Urinary bladder (tissue), 4 donors: Measurements from ENCODE around the gene PCDHGB4. TPM values are rescaled to one million over a fixed set of nuclear protein-coding genes. Genes with fewer than 3 reads are reported as not detected.

Experiments used
- DNase-seq: peaks from one replicate; pipeline ENCODE4 v3.0.0-alpha.2; 2015; ENCODE audit errors: extremely low spot score
- H3K27ac ChIP-seq: one replicate; pipeline ENCODE4 v1.5.1; 2013; ENCODE audit warnings: low read depth, mild to moderate bottlenecking, moderate library complexity
- H3K36me3 ChIP-seq: one replicate; pipeline ENCODE4 v1.6.1; 2013; ENCODE audit warnings: mild to moderate bottlenecking, moderate library complexity; ENCODE audit not compliant: insufficient read depth
- H3K4me1 ChIP-seq: one replicate; pipeline ENCODE4 v1.6.1; 2013; ENCODE audit warnings: mild to moderate bottlenecking, moderate library complexity; ENCODE audit not compliant: insufficient read depth
- H3K4me3 ChIP-seq: one replicate; pipeline ENCODE4 v1.5.1; 2013; ENCODE audit warnings: low read depth, low read length
- WGBS: extraction: QIAGEN DNeasy Blood & Tissue Kit; methylation state at CpG from one replicate; pipeline ENCODE4 v1.1.7; 2013; 5-methylcytosine and 5-hydroxymethylcytosine counted together
- polyA plus RNA-seq: library from polyadenylated mRNA; stranded (reverse); fragments of 200-250 nt; gene quantifications from one replicate; pipeline ENCODE4 v1.2.3, GENCODE V29; 2013
- total RNA-seq: library from RNA; depleted of rRNA; stranded (reverse); fragments of >200 nt; gene quantifications from one replicate; pipeline ENCODE4 v1.2.3, GENCODE V29; 2014
- donor health status: healthy with polysubstance abuse.
- donor health status: healthy.

The PCDHGB4 gene
- total and polyA plus RNA-seq, 2 donors = 2.4 to 11.7 TPM

DNA sequence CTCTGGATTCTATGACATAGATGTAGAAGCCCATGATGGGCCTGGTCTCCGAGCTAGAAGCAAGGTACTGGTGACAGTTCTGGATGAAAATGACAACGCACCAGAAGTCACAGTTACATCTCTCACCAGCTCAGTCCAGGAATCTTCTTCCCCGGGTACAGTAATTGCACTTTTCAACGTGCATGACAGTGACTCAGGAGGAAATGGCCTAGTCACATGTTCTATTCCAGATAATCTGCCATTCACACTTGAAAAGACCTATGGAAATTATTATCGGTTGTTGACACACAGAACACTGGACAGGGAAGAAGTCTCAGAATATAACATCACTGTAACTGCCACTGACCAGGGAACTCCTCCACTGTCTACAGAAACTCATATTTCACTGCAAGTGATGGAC lies 31.4 kb upstream of the PCDHGB4 start:
- no peak overlapping the region for H3K4me3 ChIP-seq
- no peaks in the 10 kb centered on the region for H3K4me1 ChIP-seq
- H3K27ac ChIP-seq = no peak overlapping the region
- no peaks in the 10 kb centered on the region for H3K36me3 ChIP-seq
- 75% methylated on average over 5 of the region's 5 CpGs for WGBS
- DNase-seq = no peak

DNA sequence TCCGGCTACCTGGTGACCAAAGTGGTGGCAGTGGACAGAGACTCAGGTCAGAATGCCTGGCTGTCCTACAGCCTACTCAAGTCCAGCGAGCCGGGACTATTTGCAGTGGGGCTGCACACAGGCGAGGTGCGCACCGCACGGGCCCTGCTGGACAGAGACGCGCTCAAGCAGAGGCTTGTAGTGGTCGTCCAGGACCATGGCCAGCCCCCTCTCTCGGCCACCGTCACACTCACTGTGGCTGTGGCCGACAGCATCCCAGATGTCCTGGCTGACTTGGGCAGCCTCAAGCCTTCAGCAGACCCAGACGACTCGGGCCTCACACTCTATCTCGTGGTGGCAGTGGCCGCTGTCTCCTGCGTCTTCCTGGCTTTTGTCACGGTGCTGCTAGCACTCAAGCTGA lies 30.5 kb upstream of the PCDHGB4 start:
- H3K27ac ChIP-seq = no peak overlapping the region
- 49% methylated on average over 19 of the region's 19 CpGs for WGBS
- DNase-seq = no peak
- no peaks in the 10 kb centered on the region for H3K4me1 ChIP-seq
- H3K36me3 ChIP-seq = no peaks in the 10 kb centered on the region
- H3K4me3 ChIP-seq = no peak overlapping the region

DNA sequence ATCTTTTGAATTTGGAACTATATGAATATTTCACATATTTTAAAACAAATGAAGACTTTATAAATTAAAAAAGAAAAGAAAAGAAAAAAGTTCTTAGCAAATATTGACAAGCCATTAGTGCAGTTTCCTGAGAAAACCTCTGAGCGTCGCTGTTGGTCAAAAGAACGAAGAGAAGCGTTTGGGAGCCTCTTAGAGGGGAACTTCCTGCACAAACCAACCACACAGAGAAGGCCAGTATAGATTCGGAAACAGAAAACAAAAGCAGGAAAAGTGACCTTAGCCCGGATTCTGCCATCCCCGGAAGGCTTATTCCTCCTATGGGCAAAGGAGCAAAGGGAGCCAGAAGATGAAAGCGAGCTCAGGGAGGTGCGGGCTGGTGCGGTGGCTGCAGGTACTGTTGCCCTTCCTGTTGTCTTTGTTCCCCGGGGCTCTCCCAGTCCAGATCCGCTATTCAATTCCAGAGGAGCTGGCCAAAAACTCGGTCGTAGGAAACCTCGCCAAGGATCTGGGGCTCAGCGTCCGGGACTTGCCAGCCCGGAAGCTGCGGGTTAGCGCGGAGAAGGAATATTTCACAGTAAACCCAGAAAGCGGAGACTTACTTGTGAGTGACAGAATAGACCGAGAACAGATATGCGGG lies 27.6 kb upstream of the PCDHGB4 start, which contains the start of gene PCDHGB2:
Gene PCDHGB2, plus strand, starts transcription at position 205 of the 637 bp plus-strand sequence. Its CDS starts 142 bp downstream, at position 347.
- WGBS = 19% methylated on average over 24 of the region's 24 CpGs

DNA sequence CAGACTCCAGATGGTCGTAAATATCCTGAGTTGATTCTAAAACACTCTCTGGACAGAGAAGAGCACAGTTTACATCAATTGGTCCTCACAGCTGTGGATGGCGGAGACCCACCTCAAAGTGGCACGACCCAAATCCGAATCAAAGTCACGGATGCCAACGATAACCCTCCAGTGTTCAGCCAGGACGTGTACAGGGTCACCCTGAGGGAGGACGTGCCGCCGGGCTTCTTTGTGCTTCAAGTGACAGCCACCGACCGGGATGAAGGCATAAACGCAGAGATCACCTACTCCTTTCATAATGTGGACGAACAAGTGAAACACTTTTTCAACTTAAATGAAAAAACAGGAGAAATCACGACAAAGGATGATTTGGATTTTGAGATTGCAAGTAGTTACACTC lies 26.8 kb upstream of the PCDHGB4 start:
- 32% methylated on average over 15 of the region's 15 CpGs for WGBS
- H3K4me3 ChIP-seq = no peak overlapping the region
- no peak overlapping the region for H3K27ac ChIP-seq
- no peaks in the 10 kb centered on the region for H3K36me3 ChIP-seq
- no peak for DNase-seq
- H3K4me1 ChIP-seq = no peaks in the 10 kb centered on the region

More for the DNA sequence above, 27.6 kb upstream of the PCDHGB4 start, which contains the start of gene PCDHGB2:
- no peaks in the 10 kb centered on the region for H3K4me1 ChIP-seq
- no peak within 1 kb of the TSS for H3K27ac ChIP-seq
- peak within 1 kb of the TSS; percentile 1 for H3K4me3 ChIP-seq
- no peaks in the 10 kb centered on the region for H3K36me3 ChIP-seq
- DNase-seq = no peak

DNA sequence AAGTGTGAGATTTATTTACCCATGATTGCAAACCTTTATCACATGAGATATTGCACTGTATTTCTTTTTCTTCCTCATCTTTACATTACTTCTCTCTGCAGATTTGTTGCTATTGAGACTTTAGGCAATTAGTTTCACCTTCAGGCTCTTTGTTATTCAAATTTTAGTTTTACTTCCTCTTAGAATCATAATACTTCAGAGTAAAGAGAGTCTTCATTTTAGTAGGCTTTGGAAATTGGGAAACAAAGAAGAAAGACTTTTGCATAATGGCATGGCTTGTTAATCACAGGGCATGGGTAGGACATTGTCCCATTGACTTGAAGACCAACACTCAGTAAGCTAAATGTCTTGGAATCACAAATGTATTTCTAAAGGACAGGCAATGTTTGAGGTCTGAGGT lies 24.8 kb upstream of the PCDHGB4 start:
- Histone ChIP-seq H3K36me3 (no peaks in the 10 kb centered on the region), H3K4me3 (no peak overlapping the region), H3K4me1 (no peaks in the 10 kb centered on the region), H3K27ac (no peak overlapping the region)
- no peak for DNase-seq

DNA sequence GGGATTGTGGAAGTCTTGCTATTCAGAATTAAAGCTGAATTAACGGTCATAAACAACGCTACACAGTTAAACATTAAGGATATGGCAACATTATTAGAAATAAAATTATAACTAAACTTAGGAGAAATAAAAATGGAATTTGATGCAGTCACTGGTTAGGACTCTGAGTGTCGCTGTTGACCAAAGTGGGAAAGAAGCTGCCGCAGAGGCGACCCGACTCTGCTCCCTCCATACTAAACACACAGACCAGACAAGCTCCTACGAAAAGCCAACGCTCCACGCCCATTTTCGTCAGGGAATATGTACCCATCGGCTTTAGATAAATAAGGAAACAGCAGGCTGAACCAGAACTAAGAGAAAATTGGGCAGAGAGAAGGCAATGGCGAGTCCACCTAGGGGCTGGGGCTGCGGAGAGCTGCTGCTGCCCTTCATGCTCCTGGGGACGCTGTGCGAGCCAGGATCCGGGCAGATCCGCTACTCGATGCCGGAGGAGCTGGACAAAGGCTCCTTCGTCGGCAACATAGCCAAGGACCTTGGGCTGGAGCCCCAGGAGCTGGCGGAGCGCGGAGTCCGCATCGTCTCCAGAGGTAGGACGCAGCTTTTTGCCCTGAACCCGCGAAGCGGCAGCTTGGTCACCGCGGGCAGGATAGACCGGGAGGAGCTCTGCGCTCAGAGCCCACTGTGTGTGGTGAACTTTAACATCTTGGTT lies 23.4 kb upstream of the PCDHGB4 start, which contains the start of gene PCDHGA5:
Gene PCDHGA5, plus strand, starts transcription at position 211 of the 709 bp plus-strand sequence. Its CDS starts 169 bp downstream, at position 380.
- Histone ChIP-seq H3K36me3 (no peaks in the 10 kb centered on the region), H3K27ac (no peak within 1 kb of the TSS), H3K4me3 (peak within 1 kb of the TSS; percentile 2), H3K4me1 (no peaks in the 10 kb centered on the region)
- whole genome bisulfite sequencing = 15% methylated on average over 34 of the region's 34 CpGs
- DNase-seq = no peak

DNA sequence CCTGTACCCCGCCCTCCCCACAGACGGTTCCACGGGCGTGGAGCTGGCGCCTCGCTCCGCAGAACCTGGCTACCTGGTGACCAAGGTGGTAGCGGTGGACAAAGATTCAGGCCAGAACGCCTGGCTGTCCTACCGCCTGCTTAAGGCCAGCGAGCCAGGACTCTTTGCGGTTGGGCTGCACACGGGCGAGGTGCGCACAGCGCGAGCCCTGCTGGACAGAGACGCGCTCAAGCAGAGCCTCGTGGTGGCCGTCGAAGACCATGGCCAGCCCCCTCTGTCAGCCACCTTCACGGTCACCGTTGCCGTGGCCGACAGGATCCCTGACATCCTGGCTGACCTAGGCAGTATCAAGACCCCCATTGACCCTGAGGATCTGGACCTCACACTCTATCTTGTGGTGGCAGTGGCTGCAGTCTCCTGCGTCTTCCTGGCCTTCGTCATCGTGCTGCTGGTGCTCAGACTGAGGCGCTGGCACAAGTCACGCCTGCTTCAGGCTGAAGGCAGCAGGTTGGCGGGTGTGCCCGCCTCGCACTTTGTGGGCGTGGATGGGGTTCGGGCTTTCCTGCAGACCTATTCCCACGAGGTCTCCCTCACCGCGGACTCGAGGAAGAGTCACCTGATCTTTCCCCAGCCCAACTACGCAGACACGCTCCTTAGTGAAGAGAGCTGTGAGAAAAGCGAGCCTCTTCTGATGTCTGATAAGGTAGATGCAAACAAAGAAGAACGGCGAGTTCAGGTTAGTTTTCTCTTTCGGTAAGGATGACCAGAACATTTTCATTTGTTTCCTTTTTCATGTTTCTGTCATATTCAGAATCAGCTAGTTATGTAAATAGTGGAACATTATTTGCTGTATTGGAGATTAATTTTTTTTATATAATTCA lies 21.2 kb upstream of the PCDHGB4 start:
- no peak overlapping the region for H3K27ac ChIP-seq
- H3K4me3 ChIP-seq = no peak overlapping the region
- no peaks in the 10 kb centered on the region for H3K36me3 ChIP-seq
- H3K4me1 ChIP-seq = no peaks in the 10 kb centered on the region
- 35% methylated on average over 46 of the region's 46 CpGs for WGBS
- DNase-seq = no peak

DNA sequence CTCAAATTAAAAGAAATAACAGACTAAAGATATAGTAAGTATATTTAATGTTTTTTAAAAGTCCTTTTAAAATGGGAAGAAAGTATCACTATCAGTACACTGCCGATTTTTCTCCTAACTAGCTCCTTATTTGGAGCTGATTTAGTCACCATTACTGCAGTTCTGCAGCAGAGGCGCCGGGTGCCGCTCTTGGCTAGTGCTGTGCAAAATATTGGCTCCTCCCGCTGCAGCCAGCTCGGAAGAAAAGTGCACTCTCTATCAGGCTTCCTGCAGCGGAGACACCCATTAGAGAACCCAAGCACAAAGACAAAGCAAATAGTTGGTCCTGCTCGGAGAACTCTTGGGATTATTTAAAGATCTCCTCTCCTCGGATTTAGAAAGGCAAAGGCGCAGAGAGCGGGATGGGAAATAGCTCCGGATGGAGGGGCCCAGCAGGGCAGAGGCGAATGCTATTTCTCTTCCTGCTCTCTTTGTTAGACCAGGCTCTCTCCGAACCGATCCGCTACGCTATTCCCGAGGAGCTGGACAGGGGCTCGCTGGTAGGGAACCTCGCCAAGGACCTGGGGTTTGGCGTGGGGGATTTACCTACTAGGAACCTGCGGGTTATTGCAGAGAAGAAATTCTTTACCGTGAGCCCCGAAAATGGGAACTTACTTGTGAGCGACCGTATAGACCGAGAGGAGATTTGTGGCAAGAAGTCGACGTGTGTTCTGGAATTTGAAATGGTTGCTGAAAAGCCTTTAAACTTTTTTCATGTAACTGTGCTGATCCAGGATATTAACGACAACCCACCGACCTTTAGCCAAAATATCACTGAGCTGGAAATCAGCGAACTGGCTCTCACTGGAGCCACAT lies 17.3 kb upstream of the PCDHGB4 start, which contains the start of gene PCDHGB3:
Gene PCDHGB3, plus strand, starts transcription at position 249 of the 855 bp plus-strand sequence. Its CDS starts 153 bp downstream, at position 402.
- Histone ChIP-seq H3K4me1 (no peaks in the 10 kb centered on the region), H3K4me3 (no peak within 1 kb of the TSS), H3K27ac (no peak within 1 kb of the TSS), H3K36me3 (no peaks in the 10 kb centered on the region)
- 17% methylated on average over 32 of the region's 32 CpGs for WGBS
- no peak for DNase-seq

DNA sequence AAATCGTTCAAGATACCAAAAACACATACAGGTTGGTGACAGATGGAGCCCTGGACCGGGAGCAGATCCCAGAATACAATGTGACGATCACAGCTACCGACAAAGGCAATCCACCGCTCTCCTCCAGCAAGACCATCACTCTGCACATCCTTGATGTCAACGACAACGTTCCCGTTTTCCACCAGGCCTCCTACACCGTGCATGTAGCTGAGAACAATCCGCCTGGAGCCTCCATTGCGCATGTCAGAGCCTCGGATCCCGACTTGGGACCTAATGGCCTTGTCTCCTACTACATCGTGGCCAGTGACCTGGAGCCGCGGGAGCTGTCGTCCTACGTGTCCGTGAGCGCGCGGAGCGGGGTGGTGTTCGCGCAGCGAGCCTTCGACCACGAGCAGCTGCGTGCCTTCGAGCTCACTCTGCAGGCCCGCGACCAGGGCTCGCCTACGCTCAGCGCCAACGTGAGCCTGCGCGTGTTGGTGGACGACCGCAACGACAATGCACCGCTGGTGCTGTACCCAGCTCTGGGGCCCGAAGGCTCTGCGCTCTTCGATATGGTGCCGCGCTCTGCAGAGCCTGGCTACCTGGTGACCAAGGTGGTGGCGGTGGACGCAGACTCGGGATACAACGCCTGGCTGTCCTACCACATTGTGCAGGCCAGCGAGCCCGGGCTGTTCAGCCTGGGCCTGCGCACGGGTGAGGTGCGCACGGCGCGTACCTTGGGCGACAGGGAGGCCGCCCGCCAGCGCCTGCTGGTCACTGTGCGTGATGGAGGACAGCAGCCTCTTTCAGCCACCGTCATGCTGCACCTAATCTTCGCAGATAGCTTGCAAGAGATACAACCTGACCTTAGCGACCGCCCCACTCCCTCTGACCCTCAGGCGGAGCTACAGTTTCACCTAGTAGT lies 15.7 kb upstream of the PCDHGB4 start:
- Histone ChIP-seq H3K4me3 (no peak overlapping the region), H3K36me3 (no peaks in the 10 kb centered on the region), H3K4me1 (no peaks in the 10 kb centered on the region), H3K27ac (no peak overlapping the region)
- no peak for DNase-seq
- WGBS = 32% methylated on average over 69 of the region's 69 CpGs

DNA sequence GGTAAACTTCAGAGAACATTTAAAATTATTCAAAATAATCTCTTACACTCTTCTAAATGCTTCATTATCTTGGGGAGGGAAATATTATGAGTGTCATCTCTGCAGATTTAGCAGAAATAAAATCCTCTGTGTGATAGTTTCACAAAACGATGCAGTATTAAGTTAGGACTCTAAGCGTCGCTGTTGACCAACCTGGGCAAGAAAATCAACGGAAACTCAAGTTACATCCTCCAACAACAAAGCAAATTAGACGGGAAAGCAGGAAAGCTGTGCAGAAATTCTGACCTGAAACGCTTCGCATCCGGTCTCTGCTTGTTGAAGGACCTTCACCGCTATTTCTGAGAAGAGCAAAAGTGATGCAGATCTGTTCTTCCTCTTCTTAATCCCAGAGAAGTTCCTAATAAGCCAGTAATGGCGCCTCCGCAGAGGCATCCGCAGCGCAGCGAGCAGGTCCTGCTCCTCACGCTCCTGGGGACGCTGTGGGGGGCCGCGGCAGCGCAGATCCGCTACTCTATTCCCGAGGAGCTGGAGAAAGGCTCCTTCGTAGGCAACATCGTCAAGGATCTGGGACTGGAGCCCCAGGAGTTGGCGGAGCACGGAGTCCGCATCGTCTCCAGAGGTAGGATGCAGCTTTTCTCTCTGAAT lies 13.7 kb upstream of the PCDHGB4 start, which contains the start of gene PCDHGA6:
Gene PCDHGA6, plus strand, starts transcription at position 219 of the 645 bp plus-strand sequence. Its CDS starts 193 bp downstream, at position 412.
- Histone ChIP-seq H3K4me3 (no peak within 1 kb of the TSS), H3K4me1 (no peaks in the 10 kb centered on the region), H3K36me3 (peaks cover 1% of the 10 kb centered on the region), H3K27ac (no peak within 1 kb of the TSS)
- DNase-seq = no peak
- WGBS = 11% methylated on average over 27 of the region's 27 CpGs

DNA sequence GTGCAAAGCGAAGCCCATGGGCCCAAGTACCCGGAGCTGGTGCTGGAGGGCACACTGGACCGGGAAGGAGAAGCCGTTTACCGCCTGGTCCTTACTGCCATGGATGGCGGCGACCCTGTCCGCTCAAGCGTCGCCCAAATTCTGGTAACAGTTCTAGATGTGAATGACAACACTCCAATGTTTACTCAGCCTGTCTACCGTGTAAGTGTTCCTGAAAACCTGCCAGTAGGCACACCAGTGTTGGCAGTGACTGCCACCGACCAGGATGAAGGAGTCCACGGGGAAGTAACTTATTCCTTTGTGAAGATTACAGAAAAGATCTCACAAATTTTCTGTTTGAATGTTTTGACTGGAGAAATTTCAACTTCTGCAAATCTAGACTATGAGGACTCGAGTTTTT lies 12.9 kb upstream of the PCDHGB4 start:
- peaks cover 1% of the 10 kb centered on the region for H3K36me3 ChIP-seq
- H3K27ac ChIP-seq = no peak overlapping the region
- no peaks in the 10 kb centered on the region for H3K4me1 ChIP-seq
- H3K4me3 ChIP-seq = no peak overlapping the region
- no peak for DNase-seq
- 59% methylated on average over 14 of the region's 14 CpGs for WGBS
